ENCODE measurements around the gene IGF1.

The IGF1 gene

GRCh38 chr12:102437511-102437910 is 42.9 kb downstream of the IGF1 start:
- DNase-seq = no peak
- intact Hi-C loops (cut with DNase I) = no loop called here

GRCh38 chr12:102436867-102437266 is 43.5 kb downstream of the IGF1 start:
- intact Hi-C loops (cut with DNase I) = no loop called here
- no peak for DNase-seq

DNA sequence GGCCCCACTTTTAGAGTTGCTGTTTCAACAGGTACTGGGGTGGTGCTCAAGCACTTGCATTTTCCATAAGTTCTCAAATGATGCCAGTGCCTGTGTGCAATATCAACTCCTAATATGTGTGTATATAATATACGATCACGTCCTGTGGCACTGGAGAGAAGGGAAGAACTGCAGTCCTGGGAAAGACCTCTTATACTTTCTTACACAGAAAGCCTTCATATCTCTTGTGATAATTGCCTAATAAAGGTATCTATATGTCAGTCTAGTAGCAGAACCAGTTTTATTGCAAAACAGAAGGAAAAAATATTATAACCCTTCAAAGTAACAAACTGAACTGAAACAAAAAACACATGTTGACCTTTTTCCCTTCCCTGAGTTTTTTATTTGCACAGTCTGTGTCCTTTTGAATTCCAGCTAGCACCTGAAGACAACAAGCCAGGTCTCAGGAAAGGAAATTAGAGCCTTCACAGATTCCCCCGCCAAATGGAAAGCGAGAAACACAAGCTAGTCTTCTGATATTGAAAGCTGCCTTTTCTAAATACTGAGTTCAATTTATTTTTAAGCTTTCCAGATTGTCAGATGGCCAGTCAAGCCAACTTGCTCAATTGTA is 44.4 kb downstream of the IGF1 start:
- DNase-seq = no peak

DNA sequence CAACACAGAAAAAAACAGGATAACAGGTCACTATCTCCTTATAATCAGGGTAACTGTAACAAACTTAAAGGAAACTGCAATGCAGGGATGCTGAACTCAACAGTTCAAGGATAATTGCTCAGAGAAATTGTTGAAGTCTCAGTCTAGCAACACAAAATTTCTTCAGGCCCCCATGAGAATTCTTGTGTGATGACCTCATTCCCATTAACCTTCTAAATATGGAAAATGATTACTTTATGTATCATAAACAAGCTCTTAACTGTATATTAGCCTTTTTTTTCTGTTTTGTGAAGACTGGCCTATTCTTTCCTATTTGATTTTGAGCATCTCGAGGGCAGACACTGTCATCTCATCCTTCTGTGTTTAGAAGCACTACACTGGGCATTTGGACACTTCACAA is 47.1 kb downstream of the IGF1 start:
- intact Hi-C loops (cut with DNase I) = no loop called here
- no peak for DNase-seq

More for the DNA sequence above, 44.4 kb downstream of the IGF1 start:
- intact Hi-C loops (cut with DNase I) = no loop called here

DNA sequence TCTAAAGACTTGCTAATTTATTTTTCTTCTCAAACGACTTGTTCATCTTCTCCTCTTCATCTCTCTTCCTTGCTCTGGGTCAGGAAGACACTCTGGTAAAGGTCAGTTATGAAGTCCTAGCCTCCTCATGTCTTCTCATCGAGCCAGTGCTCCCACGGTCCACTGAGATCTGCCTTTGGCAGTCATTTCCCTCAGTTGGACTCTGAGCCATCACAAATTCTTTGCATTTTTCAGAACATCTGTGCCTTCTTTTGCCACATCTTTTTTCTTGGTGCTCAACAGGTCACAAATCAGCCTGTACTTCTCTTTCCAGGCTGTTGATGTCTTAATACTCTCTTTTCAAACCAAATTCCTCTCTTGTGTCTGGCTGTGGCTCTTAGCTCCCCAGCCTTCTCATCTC is 49.7 kb downstream of the IGF1 start:
- DNase-seq = no peak
- intact Hi-C loops (cut with DNase I) = no loop called here

DNA sequence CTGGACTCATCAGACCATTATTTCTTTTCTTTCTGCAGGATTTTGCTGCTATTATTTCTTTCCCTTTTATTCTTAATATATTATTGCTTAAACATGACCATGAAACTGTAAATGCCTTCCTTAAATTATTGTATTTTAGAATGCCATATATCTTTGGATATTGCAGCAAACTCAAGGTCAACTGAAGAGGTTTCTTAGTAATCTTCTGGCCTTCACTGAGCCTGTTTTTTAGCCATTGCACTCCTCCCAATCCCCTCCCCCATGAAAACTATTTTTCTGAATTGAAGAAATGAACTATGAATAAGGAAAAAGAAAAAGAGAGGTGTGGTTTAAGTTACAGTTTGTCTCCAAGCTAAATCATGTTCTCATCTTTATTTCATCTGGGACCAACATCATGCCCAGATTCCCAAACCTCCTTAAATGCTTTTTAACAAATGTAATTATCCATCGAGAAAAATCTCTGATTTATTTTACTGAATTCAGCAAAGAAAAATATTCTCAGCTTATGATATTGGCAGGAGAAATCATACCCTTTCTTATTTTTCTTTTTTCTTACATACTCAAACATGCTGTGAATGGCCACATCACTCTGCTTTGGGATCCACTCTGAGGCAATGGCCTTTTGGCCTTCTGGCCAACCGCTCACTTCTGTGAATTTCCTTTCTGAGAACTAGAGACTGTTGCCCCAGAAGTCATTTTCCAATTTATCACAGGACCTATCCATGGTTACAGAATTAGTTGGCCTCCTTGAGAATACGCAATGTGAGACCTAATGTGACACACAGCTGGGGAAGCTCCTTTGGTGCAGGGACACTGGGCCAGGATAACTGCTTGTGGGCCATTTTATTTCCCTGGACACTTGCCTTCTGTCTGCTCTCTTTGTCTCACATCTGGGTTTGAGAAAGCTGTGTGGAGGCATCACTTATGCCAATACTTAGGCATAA is 50.9 kb downstream of the IGF1 start:
- intact Hi-C loops (cut with DNase I) = no loop called here
- no peak for DNase-seq

GRCh38 chr12:102427543-102427941 is 52.8 kb downstream of the IGF1 start:
- intact Hi-C loops (cut with DNase I) = no loop called here
- peak in 4 of 42 donors; percentile 3 to 38 (median 6) for DNase-seq

GRCh38 chr12:102426599-102427542 is 53.5 kb downstream of the IGF1 start:
- no peak for DNase-seq
- intact Hi-C loops (cut with DNase I) = no loop called here

- DNase-seq = no peak
- intact Hi-C loops (cut with DNase I) = no loop called here
These were observed 55.0 kb downstream of the IGF1 start for GRCh38 chr12:102425109-102426039.

DNA sequence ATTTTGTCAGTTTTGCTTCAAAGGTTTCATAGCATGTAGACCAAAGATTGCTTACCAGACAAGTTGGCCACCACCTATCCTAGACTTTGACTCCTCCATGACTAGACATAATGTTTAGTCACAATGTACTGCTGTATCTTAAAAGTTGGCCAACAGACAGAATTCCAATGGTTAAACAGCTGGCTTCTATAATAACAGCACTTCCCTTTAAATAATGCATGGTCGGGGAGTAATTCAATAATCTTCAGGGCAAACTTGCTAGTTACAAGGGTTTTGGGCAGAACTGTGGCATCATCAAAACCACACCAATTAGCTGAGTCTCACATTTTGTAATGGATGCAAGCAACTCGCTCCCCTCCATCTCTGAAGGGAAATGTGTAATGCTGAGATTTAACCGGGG is 56.9 kb downstream of the IGF1 start:
- intact Hi-C loops (cut with DNase I) = no loop called here
- no peak for DNase-seq

- no peak for DNase-seq
- intact Hi-C loops (cut with DNase I) = no loop called here
These were observed 58.4 kb downstream of the IGF1 start for GRCh38 chr12:102421802-102422583.

DNA sequence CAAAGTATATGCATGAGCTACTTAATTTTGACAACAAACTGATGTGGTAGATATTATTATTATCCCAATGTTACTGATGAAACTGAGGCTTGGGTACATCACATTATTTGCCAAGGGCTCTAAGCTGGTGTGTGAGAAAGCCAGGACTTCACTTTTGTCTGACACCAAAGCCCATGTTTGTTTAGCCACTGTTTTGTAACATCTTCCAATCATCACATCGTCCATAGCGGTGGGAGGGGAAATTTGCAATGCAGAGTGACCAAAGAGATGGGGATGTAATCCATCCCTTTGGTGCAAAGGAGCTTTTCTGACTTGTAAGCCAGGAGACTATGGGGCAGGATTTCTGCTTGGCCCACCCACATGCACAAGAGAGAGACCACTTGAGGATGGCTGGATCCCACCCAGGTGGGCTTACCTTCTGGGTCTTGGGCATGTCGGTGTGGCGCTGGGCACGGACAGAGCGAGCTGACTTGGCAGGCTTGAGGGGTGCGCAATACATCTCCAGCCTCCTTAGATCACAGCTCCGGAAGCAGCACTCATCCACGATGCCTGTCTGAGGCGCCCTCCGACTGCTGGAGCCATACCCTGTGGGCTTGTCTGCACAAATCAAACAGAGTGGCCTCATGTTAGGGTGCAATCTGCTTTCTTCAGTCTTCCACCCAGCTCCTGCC is 61.1 kb downstream of the IGF1 start:
- no peak for DNase-seq
- intact Hi-C loops (cut with DNase I) = no loop called here

DNA sequence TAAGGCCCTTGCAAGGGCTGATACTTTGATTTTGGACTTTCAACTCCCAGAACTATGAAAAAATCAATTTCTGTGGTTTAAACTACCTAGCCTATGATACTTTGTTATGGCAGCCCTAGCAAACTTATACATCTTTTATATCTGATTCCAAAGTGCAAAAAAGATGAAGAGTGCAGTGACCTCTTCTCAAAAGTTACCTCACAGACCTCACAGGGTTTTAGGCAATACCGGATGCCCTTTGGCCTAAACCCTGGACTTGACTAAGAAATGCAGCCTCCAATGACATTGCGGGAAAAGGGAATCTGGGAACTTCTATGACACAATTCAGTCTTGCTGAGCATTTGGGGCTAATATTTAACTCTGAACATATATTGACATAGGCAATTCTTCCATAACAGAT is 63.3 kb downstream of the IGF1 start:
- no peak for DNase-seq

GRCh38 chr12:102415515-102415914 is 64.8 kb downstream of the IGF1 start:
- DNase-seq = no peak
- intact Hi-C loops (cut with DNase I) = no loop called here

More for the DNA sequence above, 63.3 kb downstream of the IGF1 start:
- intact Hi-C loops (cut with DNase I) = no loop called here

DNA sequence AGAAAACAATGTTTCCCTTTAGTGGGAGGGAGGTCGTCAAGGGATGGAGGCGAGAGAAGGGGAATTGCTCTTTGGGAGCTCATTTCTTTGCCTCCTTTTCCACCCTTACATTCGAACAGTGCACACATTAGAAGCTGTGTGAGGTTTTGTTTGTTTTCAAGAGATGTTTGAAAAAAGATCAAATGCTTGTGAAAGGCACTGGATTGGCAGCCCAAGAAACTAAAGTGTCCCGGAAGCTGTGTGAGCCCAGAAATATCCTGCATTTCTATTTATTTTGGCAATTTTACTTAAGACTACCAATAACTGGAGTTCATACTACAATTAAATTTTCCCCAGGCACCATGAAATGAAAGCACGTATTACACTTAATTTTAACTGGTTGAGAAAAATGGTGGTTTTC is 67.0 kb downstream of the IGF1 start:
- intact Hi-C loops (cut with DNase I) = no loop called here
- DNase-seq = no peak

- DNase-seq = no peak
- intact Hi-C loops (cut with DNase I) = no loop called here
These were observed 69.9 kb downstream of the IGF1 start for GRCh38 chr12:102410511-102410910.

All from head of caudate nucleus (tissue), 42 donors.